Liver (tissue), 9 donors: ENCODE data around the gene GNG11. TPM values are rescaled to one million over a fixed set of nuclear protein-coding genes. Genes with fewer than 3 reads are reported as not detected.

Source experiments
- DNase-seq: peaks from one replicate; pipeline ENCODE4 v3.0.0-alpha.2; 2017; ENCODE audit warnings: low spot score
- H3K27ac ChIP-seq, 2 donors: one replicate each; pipeline ENCODE4 v1.7.0; 2013; ENCODE audit warnings: inconsistent platforms in 2 of 2, low read length in 2 of 2, control low read depth in 1 of 2, low read depth in 1 of 2, mild to moderate bottlenecking in 1 of 2
- H3K27me3 ChIP-seq, 4 donors: one replicate each; pipeline versions ENCODE4 v1.6.1 to v1.7.0; 2013; ENCODE audit warnings: low read length in 3 of 4, inconsistent platforms in 1 of 4, mild to moderate bottlenecking in 1 of 4, moderate library complexity in 1 of 4; ENCODE audit not compliant: control insufficient read depth in 4 of 4, insufficient read depth in 4 of 4
- H3K36me3 ChIP-seq, 4 donors: one replicate each; pipeline versions ENCODE4 v1.6.1 to v1.7.0; 2013; ENCODE audit warnings: low read length in 3 of 4, mild to moderate bottlenecking in 3 of 4, low read depth in 1 of 4, moderate library complexity in 1 of 4; ENCODE audit not compliant: control insufficient read depth in 4 of 4, insufficient read depth in 3 of 4
- H3K4me1 ChIP-seq, 4 donors: one replicate each; pipeline versions ENCODE4 v1.6.1 to v1.7.0; 2013; ENCODE audit warnings: low read length in 3 of 4, mild to moderate bottlenecking in 3 of 4, moderate library complexity in 1 of 4; ENCODE audit not compliant: control insufficient read depth in 4 of 4, insufficient read depth in 4 of 4
- H3K4me3 ChIP-seq, 3 donors: one replicate each; pipeline versions ENCODE4 v1.6.1 to v1.7.0; 2013; ENCODE audit warnings: low read length in 3 of 3, control low read depth in 1 of 3, low read depth in 1 of 3, mild to moderate bottlenecking in 1 of 3
- H3K9ac ChIP-seq, 2 donors: one replicate each; pipeline ENCODE4 v1.7.0; 2013; ENCODE audit warnings: low read length in 2 of 2, mild to moderate bottlenecking in 2 of 2, moderate library complexity in 2 of 2, control low read depth in 1 of 2, low read depth in 1 of 2
- H3K9me3 ChIP-seq, 4 donors: one replicate each; pipeline versions ENCODE4 v1.6.1 to v1.7.0; 2013; ENCODE audit warnings: low read length in 3 of 4; ENCODE audit not compliant: control insufficient read depth in 4 of 4
- CTCF ChIP-seq: fragments of 150-350 bp; IDR thresholded peaks from 2 replicates; pipeline ENCODE4 v1.5.1; 2017; ENCODE audit warnings: improper control_type of control experiment, low read depth, low read length; ENCODE audit not compliant: missing input control
- EGR1 ChIP-seq, 2 donors: IDR thresholded peaks; 2 replicates each; pipeline ENCODE4 v1.6.1; 2016 to 2018; ENCODE audit warnings: antibody characterized with exemption in 2 of 2, low read depth in 2 of 2
- FOXA1 ChIP-seq: IDR thresholded peaks from 2 replicates; pipeline ENCODE4 v1.6.1; 2016; ENCODE audit warnings: antibody characterized with exemption
- GABPA ChIP-seq, 2 donors: IDR thresholded peaks in 1 of 2; conservative IDR thresholded peaks in 1 of 2; 2 replicates each; pipeline ENCODE4 v1.6.1; 2016; ENCODE audit warnings: antibody characterized with exemption in 2 of 2, mild to moderate bottlenecking in 1 of 2, moderate library complexity in 1 of 2
- HNF4A ChIP-seq, 2 donors: conservative IDR thresholded peaks; 2 replicates each; pipeline ENCODE4 v1.6.1; 2016; ENCODE audit warnings: antibody characterized with exemption in 2 of 2, mild to moderate bottlenecking in 2 of 2
- HNF4G ChIP-seq: IDR thresholded peaks from 2 replicates; pipeline ENCODE4 v1.6.1; 2016; ENCODE audit warnings: antibody characterized with exemption
- JUND ChIP-seq, 2 donors: IDR thresholded peaks; 2 replicates each; pipeline ENCODE4 v1.6.1; 2016; ENCODE audit warnings: antibody characterized with exemption in 2 of 2
- NR2F2 ChIP-seq: IDR thresholded peaks from 2 replicates; pipeline ENCODE4 v1.6.1; 2016; ENCODE audit warnings: antibody characterized with exemption
- RAD21 ChIP-seq, 2 donors: IDR thresholded peaks; 2 replicates each; pipeline ENCODE4 v1.6.1; 2016; ENCODE audit warnings: antibody characterized with exemption in 2 of 2, mild to moderate bottlenecking in 2 of 2
- RXRA ChIP-seq, 2 donors: IDR thresholded peaks; 2 replicates each; pipeline ENCODE4 v1.6.1; 2017 to 2018; ENCODE audit warnings: antibody characterized with exemption in 2 of 2, mild to moderate bottlenecking in 1 of 2
- SP1 ChIP-seq: IDR thresholded peaks from 2 replicates; pipeline ENCODE4 v1.6.1; 2018; ENCODE audit warnings: antibody characterized with exemption, mild to moderate bottlenecking
- TAF1 ChIP-seq: conservative IDR thresholded peaks from 2 replicates; pipeline ENCODE4 v1.6.1; 2016; ENCODE audit warnings: antibody characterized with exemption, mild to moderate bottlenecking
- YY1 ChIP-seq: IDR thresholded peaks from 2 replicates; pipeline ENCODE4 v1.6.1; 2016; ENCODE audit warnings: antibody characterized with exemption, mild to moderate bottlenecking
- WGBS: extraction: QIAGEN DNeasy Blood & Tissue Kit; methylation state at CpG from one replicate; pipeline ENCODE4 v1.1.7; 2013; 5-methylcytosine and 5-hydroxymethylcytosine counted together
- polyA plus RNA-seq, 2 donors: library from polyadenylated mRNA; stranded (reverse) in 1 of 2; unstranded in 1 of 2; fragments of 200-250 nt in 1 of 2; fragments of >200 nt in 1 of 2; fragmentation: Nextera tagmentation in 1 of 2; extraction: Ambion mirVana in 1 of 2; gene quantifications; one replicate each; pipeline versions ENCODE4 v1.2.1 to v1.2.3, GENCODE V29; 2013 to 2015
- total RNA-seq, 2 donors: library from RNA; depleted of rRNA; stranded (reverse); fragments of >200 nt; gene quantifications; one replicate each; pipeline ENCODE4 v1.2.3, GENCODE V29; 2014
- TF ChIP-seq, protein P1 (sequence below): IDR thresholded peaks from 2 replicates; pipeline ENCODE4 v1.6.1; 2016; ENCODE audit warnings: antibody characterized with exemption, mild to moderate bottlenecking
- TF ChIP-seq, protein P2 (sequence below): IDR thresholded peaks from 2 replicates; pipeline ENCODE4 v1.6.1; 2016; ENCODE audit warnings: antibody characterized with exemption
- TF ChIP-seq, protein P3 (sequence below): IDR thresholded peaks from 2 replicates; pipeline ENCODE4 v1.6.1; 2016; ENCODE audit warnings: antibody characterized with exemption
- donor health status: healthy.
- donor health status: healthy.
- donor health status: healthy.
- donor health status: healthy.
- donor health status: healthy.

GNG11 gene
- total and polyA plus RNA-seq, 4 donors: 4.0 to 11.1 (median 6.1) TPM

DNA sequence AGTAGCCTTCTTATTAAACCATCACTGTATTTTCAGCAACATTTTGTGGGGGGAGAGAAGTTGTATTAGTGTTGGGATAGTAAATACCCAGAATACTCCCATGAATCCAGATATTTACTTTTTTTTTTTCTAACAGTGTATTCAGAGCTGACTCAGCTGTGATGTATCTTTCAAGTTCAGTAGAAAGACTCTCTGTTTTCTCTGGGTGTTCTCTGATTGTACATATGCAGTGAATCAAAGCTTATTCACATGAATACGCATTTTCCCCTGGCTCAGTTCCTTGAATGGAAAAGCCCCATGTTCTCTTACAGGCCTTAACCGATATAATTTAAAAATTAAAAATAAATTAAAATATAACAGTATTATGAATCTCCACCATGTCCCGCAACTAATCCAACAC is 32.3 kb upstream of the GNG11 start:
- peaks cover 0 to 4% (median 2%) of the 10 kb centered on the region in 4 donors for H3K27me3 ChIP-seq
- WGBS: 80% methylated on average over 3 of the region's 3 CpGs
- H3K27ac ChIP-seq: no peak overlapping the region
- no peaks in the 10 kb centered on the region for H3K36me3 ChIP-seq
- H3K9me3 ChIP-seq: no peaks in the 10 kb centered on the region
- no peak for TF ChIP-seq HNF4A (conservative IDR thresholded peaks at IDR 0.05)
- TF ChIP-seq SP1: no peak
- TF ChIP-seq RAD21 (IDR thresholded peaks at IDR 0.05): no peak
- TF ChIP-seq EGR1 (IDR thresholded peaks at IDR 0.05; ENCODE audit: low read depth in 2 of 2): no peak
- TF ChIP-seq, protein P1, sequence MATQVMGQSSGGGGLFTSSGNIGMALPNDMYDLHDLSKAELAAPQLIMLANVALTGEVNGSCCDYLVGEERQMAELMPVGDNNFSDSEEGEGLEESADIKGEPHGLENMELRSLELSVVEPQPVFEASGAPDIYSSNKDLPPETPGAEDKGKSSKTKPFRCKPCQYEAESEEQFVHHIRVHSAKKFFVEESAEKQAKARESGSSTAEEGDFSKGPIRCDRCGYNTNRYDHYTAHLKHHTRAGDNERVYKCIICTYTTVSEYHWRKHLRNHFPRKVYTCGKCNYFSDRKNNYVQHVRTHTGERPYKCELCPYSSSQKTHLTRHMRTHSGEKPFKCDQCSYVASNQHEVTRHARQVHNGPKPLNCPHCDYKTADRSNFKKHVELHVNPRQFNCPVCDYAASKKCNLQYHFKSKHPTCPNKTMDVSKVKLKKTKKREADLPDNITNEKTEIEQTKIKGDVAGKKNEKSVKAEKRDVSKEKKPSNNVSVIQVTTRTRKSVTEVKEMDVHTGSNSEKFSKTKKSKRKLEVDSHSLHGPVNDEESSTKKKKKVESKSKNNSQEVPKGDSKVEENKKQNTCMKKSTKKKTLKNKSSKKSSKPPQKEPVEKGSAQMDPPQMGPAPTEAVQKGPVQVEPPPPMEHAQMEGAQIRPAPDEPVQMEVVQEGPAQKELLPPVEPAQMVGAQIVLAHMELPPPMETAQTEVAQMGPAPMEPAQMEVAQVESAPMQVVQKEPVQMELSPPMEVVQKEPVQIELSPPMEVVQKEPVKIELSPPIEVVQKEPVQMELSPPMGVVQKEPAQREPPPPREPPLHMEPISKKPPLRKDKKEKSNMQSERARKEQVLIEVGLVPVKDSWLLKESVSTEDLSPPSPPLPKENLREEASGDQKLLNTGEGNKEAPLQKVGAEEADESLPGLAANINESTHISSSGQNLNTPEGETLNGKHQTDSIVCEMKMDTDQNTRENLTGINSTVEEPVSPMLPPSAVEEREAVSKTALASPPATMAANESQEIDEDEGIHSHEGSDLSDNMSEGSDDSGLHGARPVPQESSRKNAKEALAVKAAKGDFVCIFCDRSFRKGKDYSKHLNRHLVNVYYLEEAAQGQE: no peak
- no peak for TF ChIP-seq JUND (IDR thresholded peaks at IDR 0.05)
- no peak for TF ChIP-seq NR2F2
- TF ChIP-seq CTCF: no peak
- TF ChIP-seq RXRA (IDR thresholded peaks at IDR 0.05): no peak
- no peak for TF ChIP-seq HNF4G
- TF ChIP-seq, protein P2, sequence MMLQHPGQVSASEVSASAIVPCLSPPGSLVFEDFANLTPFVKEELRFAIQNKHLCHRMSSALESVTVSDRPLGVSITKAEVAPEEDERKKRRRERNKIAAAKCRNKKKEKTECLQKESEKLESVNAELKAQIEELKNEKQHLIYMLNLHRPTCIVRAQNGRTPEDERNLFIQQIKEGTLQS: no peak
- no peak for TF ChIP-seq TAF1
- no peak for TF ChIP-seq YY1
- TF ChIP-seq, protein P3, sequence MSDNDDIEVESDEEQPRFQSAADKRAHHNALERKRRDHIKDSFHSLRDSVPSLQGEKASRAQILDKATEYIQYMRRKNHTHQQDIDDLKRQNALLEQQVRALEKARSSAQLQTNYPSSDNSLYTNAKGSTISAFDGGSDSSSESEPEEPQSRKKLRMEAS: no peak
- no peak for TF ChIP-seq GABPA (IDR thresholded peaks at IDR 0.05 in 1 of 2, conservative IDR thresholded peaks at IDR 0.05 in 1 of 2)
- TF ChIP-seq FOXA1: no peak
- H3K9ac ChIP-seq: no peak overlapping the region
- H3K4me1 ChIP-seq: peaks cover 0 to 9% (median 6%) of the 10 kb centered on the region in 4 donors
- DNase-seq: no peak
- no peak overlapping the region for H3K4me3 ChIP-seq

DNA sequence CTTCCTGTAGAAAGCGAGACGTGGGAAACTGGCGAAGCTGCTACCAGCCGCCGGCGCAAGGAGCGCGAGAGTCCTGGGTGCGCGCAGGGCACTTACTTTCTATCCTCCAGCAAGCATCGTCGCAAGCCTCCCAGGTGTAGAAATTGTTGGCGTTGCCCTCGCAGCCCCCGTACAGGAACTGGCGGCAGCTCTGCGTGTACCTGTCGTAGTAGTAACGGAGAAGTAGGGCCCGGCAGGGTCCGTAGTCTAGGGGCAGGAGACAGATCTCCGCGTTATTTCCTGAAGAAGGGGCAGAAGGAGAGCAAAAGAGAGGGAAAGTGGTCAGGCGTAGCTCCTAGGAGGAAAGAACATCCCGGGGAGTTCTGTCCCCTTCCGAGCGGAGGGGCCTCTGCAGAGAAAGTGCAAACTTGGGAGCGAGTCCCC is 31.5 kb upstream of the GNG11 start:
- 2% methylated on average over 28 of the region's 28 CpGs for WGBS
- H3K4me3 ChIP-seq: peak overlapping the region; percentile 13 to 45 (median 32)
- peaks cover 0 to 9% (median 6%) of the 10 kb centered on the region in 4 donors for H3K4me1 ChIP-seq
- H3K9me3 ChIP-seq: no peaks in the 10 kb centered on the region
- H3K36me3 ChIP-seq: no peaks in the 10 kb centered on the region
- no peak overlapping the region for H3K9ac ChIP-seq
- H3K27me3 ChIP-seq: peaks cover 0 to 4% (median 2%) of the 10 kb centered on the region in 4 donors
- no peak for DNase-seq
- H3K27ac ChIP-seq: peak overlapping the region; percentile 7 to 28
- TF ChIP-seq GABPA (IDR thresholded peaks at IDR 0.05 in 1 of 2, conservative IDR thresholded peaks at IDR 0.05 in 1 of 2): no peak
- TF ChIP-seq NR2F2: no peak
